NCI-H2081 (cell line): Measurements from ENCODE around the gene MGRN1.
A peak's percentile ranks its signal among the peaks of the same experiment; 100 is the strongest.
"Not testable (repeated sequence)": the region's sequence is repeated elsewhere in the genome, so short reads cannot be mapped to it uniquely, and the experiment has no call there.

Source experiments
- DNase-seq, 2 experiments: peaks; one replicate each; lab custom pipeline; 2025; lab: John Stamatoyannopoulos, UW

MGRN1 gene

GRCh38 chr16:4734730-4735535 lies 110.3 kb downstream of the MGRN1 start:
- DNase-seq, result peak; percentile 59 to 71

GRCh38 chr16:4736546-4736945 lies 111.9 kb downstream of the MGRN1 start:
- DNase-seq, result no peak

DNA sequence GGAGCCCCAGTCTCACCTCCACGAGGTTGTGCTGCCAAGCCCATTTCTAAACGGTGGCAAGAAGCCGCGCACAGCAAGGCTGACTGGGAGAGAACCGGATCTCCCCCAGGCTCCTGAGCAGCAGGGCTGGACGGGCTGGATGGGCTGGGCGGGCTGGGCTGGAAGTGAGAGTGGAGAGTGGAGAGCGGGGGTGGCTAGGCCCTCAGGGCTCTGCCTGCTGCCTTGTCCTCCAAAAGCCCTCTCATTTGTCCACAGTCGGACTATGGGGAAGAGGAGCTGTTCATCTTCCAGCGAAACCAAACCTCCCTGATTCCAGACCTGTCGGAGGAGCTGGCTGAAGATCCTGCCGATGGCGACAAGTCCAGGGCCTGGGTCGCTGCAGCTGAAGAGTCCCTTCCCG lies 112.9 kb downstream of the MGRN1 start:
- no peak for DNase-seq

DNA sequence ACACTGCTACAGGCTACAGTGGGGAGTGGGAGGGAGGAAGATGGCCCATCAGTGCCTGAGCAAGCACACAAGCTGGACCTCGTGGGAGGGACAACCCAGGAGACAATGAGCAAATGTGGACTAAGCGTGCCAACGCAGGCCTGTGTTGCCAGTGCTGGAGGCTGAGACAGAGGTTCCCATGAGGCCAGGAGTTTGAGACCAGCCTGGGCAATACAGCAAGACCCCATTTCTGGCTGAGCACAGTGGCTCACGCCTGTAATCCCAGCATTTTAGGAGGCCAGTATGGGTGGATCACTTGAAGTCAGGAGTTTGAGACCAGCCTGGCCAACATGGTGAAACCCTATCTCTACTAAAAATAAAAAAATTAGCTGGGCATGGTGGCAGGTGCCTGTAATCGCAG lies 113.7 kb downstream of the MGRN1 start:
- DNase-seq, result not testable (repeated sequence)
